Spinal cord (tissue), 10 donors: ENCODE measurements around the gene CACNA1H. TPM values are rescaled to one million over a fixed set of nuclear protein-coding genes. Genes with fewer than 3 reads are reported as not detected.
"Not testable (repeated sequence)": the region's sequence is repeated elsewhere in the genome, so short reads cannot be mapped to it uniquely, and the experiment has no call there.

Experiments
- DNase-seq, 6 donors: peaks; one replicate each; pipeline versions ENCODE4 v3.0.0 to v3.0.0-alpha.2; 2013 to 2015; ENCODE audit warnings: low spot score in 6 of 6, low read depth in 4 of 6
- H3K27ac ChIP-seq: one replicate; pipeline ENCODE4 v1.5.1; 2013; ENCODE audit warnings: low read depth, low read length, control low read depth
- H3K27me3 ChIP-seq: one replicate; pipeline ENCODE4 v1.6.1; 2013; ENCODE audit warnings: low read length; ENCODE audit not compliant: control insufficient read depth, insufficient read depth
- H3K36me3 ChIP-seq: one replicate; pipeline ENCODE4 v1.6.1; 2013; ENCODE audit warnings: low read length; ENCODE audit not compliant: control insufficient read depth, insufficient read depth
- H3K4me1 ChIP-seq: one replicate; pipeline ENCODE4 v1.6.1; 2013; ENCODE audit warnings: low read length; ENCODE audit not compliant: control insufficient read depth, insufficient read depth
- H3K4me3 ChIP-seq: one replicate; pipeline ENCODE4 v1.5.1; 2013; ENCODE audit warnings: low read depth, low read length, control low read depth
- H3K9me3 ChIP-seq: one replicate; pipeline ENCODE4 v1.6.1; 2013; ENCODE audit warnings: low read length; ENCODE audit not compliant: control insufficient read depth, insufficient read depth
- WGBS: methylation state at CpG from one replicate; pipeline ENCODE4 v1.1.5; 2013; ENCODE audit warnings: missing lambda C conversion rate; ENCODE audit not compliant: insufficient coverage; 5-methylcytosine and 5-hydroxymethylcytosine counted together
- polyA plus RNA-seq, 2 donors: library from polyadenylated mRNA; unstranded; fragments of 120-200 nt; gene quantifications; one replicate each; pipeline ENCODE4 v1.2.1, GENCODE V29; 2013; ENCODE audit not compliant: insufficient read length in 2 of 2
- total RNA-seq, 2 donors: library from RNA; depleted of rRNA in 1 of 2; stranded (reverse); fragments of 120-200 nt in 1 of 2; fragments of >200 nt in 1 of 2; gene quantifications; one replicate each; pipeline versions ENCODE4 v1.2.3 to v1.2.4, GENCODE V29; 2013 to 2014
- donor health status: healthy.

CACNA1H gene
- total and polyA plus RNA-seq, 4 donors = 7.8 to 20.1 (median 13.1) TPM

- H3K27me3 ChIP-seq = no peaks in the 10 kb centered on the region
- DNase-seq = no peak
- peaks cover 39% of the 10 kb centered on the region for H3K36me3 ChIP-seq
- H3K27ac ChIP-seq = no peak overlapping the region
- H3K4me1 ChIP-seq = peaks cover 39% of the 10 kb centered on the region
- H3K9me3 ChIP-seq = no peaks in the 10 kb centered on the region
- 87% methylated on average over 11 of the region's 21 CpGs for WGBS
- no peak overlapping the region for H3K4me3 ChIP-seq
Measured at GRCh38 chr16:1178295-1178910, 25.5 kb downstream of the CACNA1H start.

- Histone ChIP-seq H3K4me3 (no peak overlapping the region), H3K27me3 (no peaks in the 10 kb centered on the region), H3K9me3 (no peaks in the 10 kb centered on the region), H3K36me3 (peaks cover 43% of the 10 kb centered on the region), H3K27ac (no peak overlapping the region), H3K4me1 (peaks cover 49% of the 10 kb centered on the region)
- no peak for DNase-seq
- WGBS = 63% methylated on average over 36 of the region's 38 CpGs
Measured at GRCh38 chr16:1180549-1181403, 27.9 kb downstream of the CACNA1H start.

GRCh38 chr16:1181404-1182315, 28.8 kb downstream of the CACNA1H start:
- H3K9me3 ChIP-seq = no peaks in the 10 kb centered on the region
- WGBS = 63% methylated on average over 29 of the region's 39 CpGs
- peaks cover 44% of the 10 kb centered on the region for H3K36me3 ChIP-seq
- no peak overlapping the region for H3K4me3 ChIP-seq
- peak in 2 of 6 donors; percentile 38 to 65 for DNase-seq
- H3K27ac ChIP-seq = no peak overlapping the region
- no peaks in the 10 kb centered on the region for H3K27me3 ChIP-seq
- peaks cover 43% of the 10 kb centered on the region for H3K4me1 ChIP-seq

DNA sequence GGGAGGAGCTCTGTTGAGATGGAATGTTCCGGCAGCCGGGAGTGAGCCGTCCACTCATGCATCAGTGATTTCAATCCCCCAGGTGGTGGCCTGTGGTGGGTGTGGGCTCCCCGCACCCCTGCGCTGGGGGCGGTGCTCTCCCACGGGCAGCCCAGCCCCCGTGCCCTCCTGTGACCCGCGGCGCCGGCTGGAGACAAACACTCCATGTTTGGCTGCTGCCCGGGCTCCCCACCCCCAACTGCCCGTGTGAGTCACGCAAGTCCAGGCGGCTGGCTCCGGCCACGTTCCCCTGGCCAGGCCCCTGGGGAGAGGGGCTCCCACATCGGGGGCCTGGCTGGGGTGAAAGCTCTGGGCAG, 29.4 kb downstream of the CACNA1H start:
- Histone ChIP-seq H3K9me3 (no peaks in the 10 kb centered on the region), H3K4me1 (peaks cover 43% of the 10 kb centered on the region), H3K27me3 (no peaks in the 10 kb centered on the region), H3K27ac (no peak overlapping the region), H3K4me3 (no peak overlapping the region), H3K36me3 (peaks cover 46% of the 10 kb centered on the region)
- no peak for DNase-seq
- 27% methylated on average over 19 of the region's 19 CpGs for WGBS

DNA sequence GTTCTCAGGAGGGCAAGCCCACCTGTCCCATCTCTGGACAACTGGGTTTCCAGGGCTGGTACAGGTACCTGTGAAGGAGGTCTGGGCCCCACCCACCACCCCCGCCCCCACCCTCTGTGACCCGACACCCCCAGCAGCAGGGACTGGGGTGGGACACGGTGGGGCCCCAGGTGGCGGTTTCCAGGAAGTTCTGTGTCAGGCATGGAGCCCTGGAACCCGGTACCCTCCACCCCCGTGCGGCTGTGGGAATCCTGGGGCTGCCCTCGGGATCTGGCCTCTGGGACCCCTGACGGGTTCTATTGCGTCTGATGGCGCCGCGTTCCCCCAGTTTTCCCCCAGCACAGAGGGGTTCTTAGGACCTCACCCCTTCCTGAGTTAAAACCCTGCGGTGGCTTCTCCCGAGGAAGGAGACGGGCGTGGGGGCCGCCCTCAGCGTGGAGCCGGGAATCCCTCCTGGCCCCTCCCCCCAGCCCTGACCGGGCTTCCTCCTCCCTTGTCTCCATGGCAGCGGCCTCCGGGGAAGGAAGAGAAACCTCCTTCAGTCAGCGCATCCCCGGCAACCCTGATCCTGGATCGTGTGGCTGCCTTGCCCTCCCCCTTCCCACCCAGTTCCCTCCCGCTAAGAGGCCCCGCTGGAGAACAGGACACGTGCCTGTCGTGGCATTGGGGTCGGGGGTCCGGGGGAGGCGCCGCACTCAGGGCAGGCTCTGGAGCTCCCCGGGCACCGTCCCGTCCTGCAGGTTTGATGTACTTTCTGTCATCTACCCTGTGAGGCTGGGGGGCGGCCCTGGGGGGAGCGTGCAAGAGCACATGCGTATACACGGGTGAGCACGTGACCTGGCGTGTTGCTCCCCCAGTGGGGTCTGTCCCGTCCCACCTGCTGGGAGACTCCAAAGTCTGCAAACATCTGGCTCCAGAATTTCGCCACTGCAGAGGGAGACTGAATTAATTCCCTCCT, 30.3 kb downstream of the CACNA1H start:
- H3K4me3 ChIP-seq = no peak overlapping the region
- H3K27ac ChIP-seq = no peak overlapping the region
- H3K9me3 ChIP-seq = no peaks in the 10 kb centered on the region
- peak in 3 of 6 donors; percentile 48 to 90 (median 69) for DNase-seq
- H3K27me3 ChIP-seq = no peaks in the 10 kb centered on the region
- H3K36me3 ChIP-seq = peaks cover 45% of the 10 kb centered on the region
- WGBS = 22% methylated on average over 42 of the region's 45 CpGs
- H3K4me1 ChIP-seq = peaks cover 43% of the 10 kb centered on the region

DNA sequence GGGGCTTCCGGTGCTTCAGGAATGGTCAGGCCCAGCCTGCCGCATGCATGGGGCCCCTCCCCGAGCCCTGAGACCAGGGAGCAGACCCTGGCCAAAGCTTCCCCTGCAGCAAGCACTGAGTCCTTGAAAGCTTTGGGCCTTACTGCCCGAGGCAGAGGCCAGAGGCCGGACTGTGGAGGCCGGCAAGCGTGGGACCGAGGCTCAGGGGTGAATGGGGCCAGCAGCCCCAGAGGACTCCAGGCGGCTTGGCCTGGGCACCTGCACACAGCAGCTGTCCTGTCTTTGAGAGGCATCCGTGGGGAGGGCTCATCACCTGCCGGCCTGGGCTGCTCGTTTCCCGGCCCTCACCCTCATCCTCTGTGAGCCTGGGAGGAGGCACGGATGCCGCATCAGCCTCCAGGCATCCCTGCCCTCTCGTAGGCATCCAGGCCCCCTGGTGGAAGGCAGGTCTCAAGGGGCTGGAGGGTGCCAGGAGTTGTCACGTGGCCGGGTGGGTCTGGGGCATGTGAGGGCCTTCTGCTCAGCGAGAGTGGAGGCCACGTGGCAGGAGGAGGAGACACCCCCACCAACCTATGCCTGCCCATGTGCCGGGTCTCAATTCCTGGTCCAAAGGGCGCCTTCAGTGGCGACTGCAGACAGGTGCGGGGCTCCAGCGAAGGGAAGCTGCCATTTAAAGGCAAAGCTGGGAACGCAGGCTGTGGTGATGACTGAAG, 31.4 kb downstream of the CACNA1H start:
- H3K9me3 ChIP-seq = no peaks in the 10 kb centered on the region
- no peak for DNase-seq
- peaks cover 48% of the 10 kb centered on the region for H3K4me1 ChIP-seq
- WGBS = 86% methylated on average over 22 of the region's 26 CpGs
- no peak overlapping the region for H3K27ac ChIP-seq
- H3K4me3 ChIP-seq = no peak overlapping the region
- peaks cover 43% of the 10 kb centered on the region for H3K36me3 ChIP-seq
- no peaks in the 10 kb centered on the region for H3K27me3 ChIP-seq

DNA sequence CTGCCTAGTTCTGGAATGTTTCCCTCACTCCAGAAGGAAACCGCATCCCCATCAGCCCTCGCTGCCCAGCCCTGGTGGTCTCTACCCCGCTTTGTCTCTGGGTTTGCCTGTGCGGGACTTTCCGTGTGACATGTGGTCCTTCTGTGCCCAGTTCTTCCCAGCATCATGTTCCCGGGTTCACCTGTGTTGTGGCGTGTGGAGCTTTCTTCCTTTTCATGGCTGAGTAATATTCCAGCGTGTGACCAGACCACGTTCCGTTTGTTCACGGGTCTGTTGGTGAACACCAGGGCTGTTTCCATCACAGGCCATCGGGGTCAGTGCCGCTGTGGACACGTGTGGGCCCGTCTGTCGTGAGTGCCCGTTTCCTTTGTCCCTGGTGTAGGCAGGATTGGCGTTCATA, 32.1 kb downstream of the CACNA1H start:
- Histone ChIP-seq H3K4me3 (no peak overlapping the region), H3K9me3 (no peaks in the 10 kb centered on the region), H3K27me3 (no peaks in the 10 kb centered on the region), H3K36me3 (peaks cover 42% of the 10 kb centered on the region), H3K4me1 (peaks cover 48% of the 10 kb centered on the region), H3K27ac (no peak overlapping the region)
- 97% methylated on average over 18 of the region's 18 CpGs for WGBS
- no peak for DNase-seq

DNA sequence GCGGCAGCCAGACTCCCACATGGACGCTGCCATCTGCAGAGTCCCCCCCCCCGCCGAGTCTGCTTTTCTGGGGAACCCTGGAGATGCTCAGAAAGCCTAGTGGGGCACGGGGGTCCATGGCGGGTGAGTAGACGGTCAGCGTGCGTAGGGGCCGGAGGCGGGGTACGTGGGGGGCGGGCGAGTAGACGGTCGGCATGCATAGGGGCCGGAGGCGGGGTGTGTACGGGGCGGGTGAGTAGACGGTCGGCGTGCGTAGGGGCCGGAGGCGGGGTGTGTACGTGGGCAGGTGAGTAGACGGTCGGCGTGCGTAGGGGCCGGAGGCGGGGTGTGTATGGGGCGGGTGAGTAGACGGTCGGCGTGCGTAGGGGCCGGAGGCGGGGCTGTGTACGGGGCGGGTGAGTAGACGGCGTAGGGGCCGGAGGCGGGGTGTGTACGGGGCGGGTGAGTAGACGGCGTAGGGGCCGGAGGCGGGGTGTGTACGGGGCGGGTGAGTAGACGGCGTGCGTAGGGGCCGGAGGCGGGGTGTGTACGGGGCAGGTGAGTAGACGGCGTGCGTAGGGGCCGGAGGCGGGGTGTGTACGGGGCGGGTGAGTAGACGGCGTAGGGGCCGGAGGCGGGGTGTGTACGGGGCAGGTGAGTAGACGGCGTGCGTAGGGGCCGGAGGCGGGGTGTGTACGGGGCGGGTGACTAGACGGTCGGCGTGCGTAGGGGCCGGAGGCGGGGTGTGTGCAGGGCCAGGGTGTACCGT, 32.7 kb downstream of the CACNA1H start:
- H3K4me3 ChIP-seq, H3K27ac ChIP-seq, DNase-seq, H3K9me3 ChIP-seq, H3K27me3 ChIP-seq: not testable (repeated sequence)
- Histone ChIP-seq H3K4me1 (peaks cover 43% of the 10 kb centered on the region), H3K36me3 (peaks cover 44% of the 10 kb centered on the region)
- WGBS = 87% methylated on average over 43 of the region's 86 CpGs
